Keratinocyte (primary cell): Measurements from ENCODE around the gene ENPP1. TPM values are rescaled to one million over a fixed set of nuclear protein-coding genes. Genes with fewer than 3 reads are reported as not detected.

ENCODE experiments used
- DNase-seq: peaks from one replicate; pipeline ENCODE4 v3.0.0-alpha.2; 2011; ENCODE audit warnings: low read depth, missing footprints, low spot score
- FAIRE-seq: peaks from 2 replicates; lab custom pipeline; 2011; peaks lifted over from hg19 to GRCh38; lab: Jason Lieb, UNC
- H2AFZ ChIP-seq: 2 replicates; pipeline ENCODE4 v1.6.0; 2012; ENCODE audit warnings: low read length, control low read depth, inconsistent platforms; ENCODE audit not compliant: control insufficient read depth
- H3K27ac ChIP-seq: 2 replicates; pipeline ENCODE4 v1.5.1; 2011; ENCODE audit warnings: low read length; ENCODE audit not compliant: control insufficient read depth, insufficient read depth
- H3K27me3 ChIP-seq: 3 replicates; pipeline ENCODE4 v1.6.0; 2011; ENCODE audit warnings: low read length; ENCODE audit not compliant: control insufficient read depth, insufficient read depth; ENCODE audit errors: extremely low read depth
- H3K36me3 ChIP-seq, 2 experiments: 2 replicates in 1 of 2; 3 replicates in 1 of 2; pipeline ENCODE4 v1.5.1; 2011; ENCODE audit warnings: low read length in 2 of 2, mild to moderate bottlenecking in 1 of 2; ENCODE audit not compliant: control insufficient read depth in 2 of 2, insufficient read depth in 2 of 2; ENCODE audit errors: extremely low read depth in 1 of 2
- H3K4me1 ChIP-seq: 3 replicates; pipeline ENCODE4 v1.5.1; 2011; ENCODE audit warnings: low read length; ENCODE audit not compliant: control insufficient read depth, insufficient read depth; ENCODE audit errors: extremely low read depth
- H3K4me2 ChIP-seq: 3 replicates; pipeline ENCODE4 v1.6.0; 2011; ENCODE audit warnings: low read depth, low read length; ENCODE audit not compliant: control insufficient read depth, insufficient read depth; ENCODE audit errors: extremely low read depth
- H3K4me3 ChIP-seq, 3 experiments: fragments of 200-600 bp in 1 of 3; sonication (generic) in 1 of 3; 2 replicates in 2 of 3; 3 replicates in 1 of 3; pipeline ENCODE4 v1.5.1; 2011 to 2016; ENCODE audit warnings: low read length in 3 of 3, mild to moderate bottlenecking in 3 of 3, control low read depth in 2 of 3, inconsistent platforms in 1 of 3, low read depth in 1 of 3, mixed read lengths in 1 of 3, mixed run types in 1 of 3, moderate library complexity in 1 of 3; ENCODE audit not compliant: control insufficient read depth in 2 of 3, insufficient read depth in 2 of 3; ENCODE audit errors: extremely low read depth in 1 of 3
- H3K79me2 ChIP-seq: 2 replicates; pipeline ENCODE4 v1.6.0; 2012; ENCODE audit warnings: low read length; ENCODE audit not compliant: control insufficient read depth, insufficient read depth
- H3K9ac ChIP-seq: 3 replicates; pipeline ENCODE4 v1.6.0; 2011; ENCODE audit warnings: low read length; ENCODE audit not compliant: control insufficient read depth, insufficient read depth; ENCODE audit errors: extremely low read depth
- H3K9me1 ChIP-seq: 3 replicates; pipeline ENCODE4 v1.6.0; 2011; ENCODE audit warnings: low read length; ENCODE audit not compliant: control insufficient read depth, insufficient read depth; ENCODE audit errors: extremely low read depth
- H3K9me3 ChIP-seq: 2 replicates; pipeline ENCODE4 v1.5.1; 2012; ENCODE audit warnings: low read depth, low read length; ENCODE audit not compliant: control insufficient read depth
- H4K20me1 ChIP-seq: 3 replicates; pipeline ENCODE4 v1.6.0; 2011; ENCODE audit warnings: low read length; ENCODE audit not compliant: control insufficient read depth, insufficient read depth; ENCODE audit errors: extremely low read depth
- EZH2 ChIP-seq: IDR thresholded peaks from one replicate; pipeline ENCODE4 v1.6.1; 2012; ENCODE audit warnings: inconsistent platforms, mild to moderate bottlenecking, low read length, moderate library complexity
- dilution Hi-C: fragments of 300-500 bp; cut with MboI; formaldehyde crosslinking; loops from one replicate; pipeline ENCODE4 v1.7.0; 2020; ENCODE audit warnings: low sequenced_read_pairs; ENCODE audit not compliant: extremely low pct_ligation_motif_present
- polyA plus RNA-seq, 5 experiments: library from polyadenylated mRNA; depleted of rRNA in 3 of 5; stranded (reverse) in 3 of 5; stranded (forward) in 1 of 5; unstranded in 1 of 5; fragments of >200 nt; gene quantifications; 1 replicate in 1 of 5; 2 replicates in 3 of 5; 3 replicates in 1 of 5; pipeline versions ENCODE4 v1.2.1 to v1.2.3, GENCODE V29; 2011 to 2012; ENCODE audit warnings: missing spikeins in 2 of 5, low read depth in 1 of 5, low replicate concordance in 1 of 5
- TF ChIP-seq, protein P1 (sequence below), 3 experiments: IDR thresholded peaks in 1 of 3; conservative IDR thresholded peaks in 1 of 3; optimal IDR thresholded peaks in 1 of 3; 2 replicates in 2 of 3; 3 replicates in 1 of 3; pipeline versions ENCODE3 to v1.5.1; 2011; ENCODE audit warnings: low read length in 3 of 3, mild to moderate bottlenecking in 3 of 3, moderate library complexity in 2 of 3, control low read depth in 1 of 3, inconsistent platforms in 1 of 3; ENCODE audit not compliant: insufficient read depth in 2 of 3; ENCODE audit errors: extremely low read depth in 1 of 3

Gene ENPP1
- polyA plus RNA-seq, 1 donor (not counting 4 experiments of a cell fraction or from before 2014, with no cell fraction given), result 0.34 TPM

GRCh38 chr6:131910219-131910589 is 102.4 kb downstream of the ENPP1 start:
- dilution Hi-C loops, result no loop called here

DNA sequence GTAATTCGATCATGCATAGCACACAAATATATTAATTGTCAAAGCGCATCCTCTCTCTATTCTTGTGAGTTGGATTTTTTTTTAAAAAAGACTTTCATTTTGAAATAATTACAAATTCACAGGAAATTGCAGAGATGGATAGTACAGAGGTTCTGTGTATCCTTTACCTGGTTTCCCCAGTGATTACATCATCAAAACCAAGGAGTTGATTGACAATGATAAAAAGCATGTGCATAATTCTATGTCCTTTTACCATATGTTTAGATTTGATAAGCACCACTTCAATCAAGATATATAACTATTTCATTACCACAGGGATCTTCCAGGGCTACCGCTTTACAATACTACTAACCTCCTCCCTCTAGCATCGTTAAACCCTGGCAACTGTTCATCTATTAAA is 103.1 kb downstream of the ENPP1 start:
- TF ChIP-seq EZH2, result no peak
- TF ChIP-seq, protein P1, sequence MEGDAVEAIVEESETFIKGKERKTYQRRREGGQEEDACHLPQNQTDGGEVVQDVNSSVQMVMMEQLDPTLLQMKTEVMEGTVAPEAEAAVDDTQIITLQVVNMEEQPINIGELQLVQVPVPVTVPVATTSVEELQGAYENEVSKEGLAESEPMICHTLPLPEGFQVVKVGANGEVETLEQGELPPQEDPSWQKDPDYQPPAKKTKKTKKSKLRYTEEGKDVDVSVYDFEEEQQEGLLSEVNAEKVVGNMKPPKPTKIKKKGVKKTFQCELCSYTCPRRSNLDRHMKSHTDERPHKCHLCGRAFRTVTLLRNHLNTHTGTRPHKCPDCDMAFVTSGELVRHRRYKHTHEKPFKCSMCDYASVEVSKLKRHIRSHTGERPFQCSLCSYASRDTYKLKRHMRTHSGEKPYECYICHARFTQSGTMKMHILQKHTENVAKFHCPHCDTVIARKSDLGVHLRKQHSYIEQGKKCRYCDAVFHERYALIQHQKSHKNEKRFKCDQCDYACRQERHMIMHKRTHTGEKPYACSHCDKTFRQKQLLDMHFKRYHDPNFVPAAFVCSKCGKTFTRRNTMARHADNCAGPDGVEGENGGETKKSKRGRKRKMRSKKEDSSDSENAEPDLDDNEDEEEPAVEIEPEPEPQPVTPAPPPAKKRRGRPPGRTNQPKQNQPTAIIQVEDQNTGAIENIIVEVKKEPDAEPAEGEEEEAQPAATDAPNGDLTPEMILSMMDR (optimal IDR thresholded peaks at IDR 0.05 in 1 of 3, IDR thresholded peaks at IDR 0.05 in 1 of 3, conservative IDR thresholded peaks at IDR 0.05 in 1 of 3; ENCODE audit: extremely low read depth in 1 of 3, insufficient read depth in 2 of 3, low read length in 3 of 3), result no peak
- Histone ChIP-seq H3K9ac (no peak overlapping the region), H3K79me2 (no peaks in the 10 kb centered on the region), H3K4me2 (no peak overlapping the region), H3K36me3 (no peaks in the 10 kb centered on the region), H3K27ac (no peak overlapping the region), H2AFZ (no peak overlapping the region), H4K20me1 (no peaks in the 10 kb centered on the region), H3K27me3 (peaks cover 3% of the 10 kb centered on the region), H3K4me3 (no peak overlapping the region), H3K9me1 (no peaks in the 10 kb centered on the region), H3K4me1 (peaks cover 3% of the 10 kb centered on the region), H3K9me3 (no peaks in the 10 kb centered on the region)
- no peak for DNase-seq
- FAIRE-seq, result no peak
- dilution Hi-C loops, result no loop called here

More at GRCh38 chr6:131910219-131910589, 102.4 kb downstream of the ENPP1 start:
- Histone ChIP-seq H3K36me3 (no peaks in the 10 kb centered on the region), H3K9me1 (no peaks in the 10 kb centered on the region), H2AFZ (no peak overlapping the region), H3K9ac (no peak overlapping the region), H3K27me3 (peaks cover 3% of the 10 kb centered on the region), H3K4me3 (no peak overlapping the region), H3K9me3 (no peaks in the 10 kb centered on the region), H3K79me2 (no peaks in the 10 kb centered on the region), H3K4me2 (no peak overlapping the region), H3K27ac (no peak overlapping the region), H4K20me1 (no peaks in the 10 kb centered on the region), H3K4me1 (peaks cover 3% of the 10 kb centered on the region)
- FAIRE-seq (no peak), DNase-seq (no peak)
- TF ChIP-seq, protein P1 (optimal IDR thresholded peaks at IDR 0.05 in 1 of 3, IDR thresholded peaks at IDR 0.05 in 1 of 3, conservative IDR thresholded peaks at IDR 0.05 in 1 of 3; ENCODE audit: extremely low read depth in 1 of 3, insufficient read depth in 2 of 3, low read length in 3 of 3), result no peak
- no peak for TF ChIP-seq EZH2
